ENCODE measurements around the gene GLMP.

The GLMP gene

GRCh38 chr1:156295391-156295947, at the start of gene GLMP:
Gene GLMP (minus strand): TSS chr1:156295679. CDS start chr1:156295645, 34 bp downstream.
- DNase-seq (ENCODE audit: low spot score), result peak; percentile 84
- no peak for TF ChIP-seq CTCF (IDR thresholded peaks at IDR 0.05; ENCODE audit: extremely low read depth, insufficient read depth, missing control alignments)

GRCh38 chr1:156344409-156344808, 48.9 kb upstream of the GLMP start:
- DNase-seq (ENCODE audit: low spot score), result no peak
- TF ChIP-seq CTCF (IDR thresholded peaks at IDR 0.05; ENCODE audit: extremely low read depth, insufficient read depth, missing control alignments), result no peak
- in situ Hi-C loops (cut with MboI; ENCODE audit: low pct_unique_long_range_greater_than_20kb, low sequenced_read_pairs, unreplicated experiment), result no loop called here

More at GRCh38 chr1:156295391-156295947, at the start of gene GLMP:
- in situ Hi-C loops (cut with MboI; ENCODE audit: low pct_unique_long_range_greater_than_20kb, low sequenced_read_pairs, unreplicated experiment), result no loop called here

GRCh38 chr1:156342166-156342955, 46.9 kb upstream of the GLMP start:
- in situ Hi-C loops (cut with MboI; ENCODE audit: low pct_unique_long_range_greater_than_20kb, low sequenced_read_pairs, unreplicated experiment), result no loop called here
- no peak for DNase-seq (ENCODE audit: low spot score)
- no peak for TF ChIP-seq CTCF (IDR thresholded peaks at IDR 0.05; ENCODE audit: extremely low read depth, insufficient read depth, missing control alignments)

GRCh38 chr1:156338180-156338976, 42.9 kb upstream of the GLMP start, which contains the start of the genes CCT3 and TSACC:
Gene CCT3 (minus strand): TSS chr1:156338292. CDS start chr1:156338184, 108 bp downstream.
Gene TSACC (plus strand): TSS chr1:156338526. CDS start chr1:156339758, 1,232 bp downstream.
- in situ Hi-C loops (cut with MboI; ENCODE audit: low pct_unique_long_range_greater_than_20kb, low sequenced_read_pairs, unreplicated experiment), result no loop called here
- peak; percentile 98 for DNase-seq (ENCODE audit: low spot score)
- no peak for TF ChIP-seq CTCF (IDR thresholded peaks at IDR 0.05; ENCODE audit: extremely low read depth, insufficient read depth, missing control alignments)

GRCh38 chr1:156337888-156338179, 42.4 kb upstream of the GLMP start:
- in situ Hi-C loops (cut with MboI; ENCODE audit: low pct_unique_long_range_greater_than_20kb, low sequenced_read_pairs, unreplicated experiment), result no loop called here
- no peak for TF ChIP-seq CTCF (IDR thresholded peaks at IDR 0.05; ENCODE audit: extremely low read depth, insufficient read depth, missing control alignments)
- no peak for DNase-seq (ENCODE audit: low spot score)

GRCh38 chr1:156337052-156337887, 41.8 kb upstream of the GLMP start:
- in situ Hi-C loops (cut with MboI; ENCODE audit: low pct_unique_long_range_greater_than_20kb, low sequenced_read_pairs, unreplicated experiment), result no loop called here
- DNase-seq (ENCODE audit: low spot score), result no peak
- no peak for TF ChIP-seq CTCF (IDR thresholded peaks at IDR 0.05; ENCODE audit: extremely low read depth, insufficient read depth, missing control alignments)

Measured in GM13977 (cell line).